Stimulated activated CD4-positive, alpha-beta T cell treated with anti-CD3 and anti-CD28 coated beads, Interleukin-15, amount 100 ng/mL, for 48 hours (primary cell): Measurements from ENCODE around the gene MARF1.
"Not testable (repeated sequence)": the region's sequence is repeated elsewhere in the genome, so short reads cannot be mapped to it uniquely, and the experiment has no call there.

ENCODE experiments used
- DNase-seq, 2 donors: peaks; one replicate each; pipeline ENCODE4 v3.0.0-alpha.2; 2020; ENCODE audit warnings: low read depth in 2 of 2

Gene MARF1, protein sequence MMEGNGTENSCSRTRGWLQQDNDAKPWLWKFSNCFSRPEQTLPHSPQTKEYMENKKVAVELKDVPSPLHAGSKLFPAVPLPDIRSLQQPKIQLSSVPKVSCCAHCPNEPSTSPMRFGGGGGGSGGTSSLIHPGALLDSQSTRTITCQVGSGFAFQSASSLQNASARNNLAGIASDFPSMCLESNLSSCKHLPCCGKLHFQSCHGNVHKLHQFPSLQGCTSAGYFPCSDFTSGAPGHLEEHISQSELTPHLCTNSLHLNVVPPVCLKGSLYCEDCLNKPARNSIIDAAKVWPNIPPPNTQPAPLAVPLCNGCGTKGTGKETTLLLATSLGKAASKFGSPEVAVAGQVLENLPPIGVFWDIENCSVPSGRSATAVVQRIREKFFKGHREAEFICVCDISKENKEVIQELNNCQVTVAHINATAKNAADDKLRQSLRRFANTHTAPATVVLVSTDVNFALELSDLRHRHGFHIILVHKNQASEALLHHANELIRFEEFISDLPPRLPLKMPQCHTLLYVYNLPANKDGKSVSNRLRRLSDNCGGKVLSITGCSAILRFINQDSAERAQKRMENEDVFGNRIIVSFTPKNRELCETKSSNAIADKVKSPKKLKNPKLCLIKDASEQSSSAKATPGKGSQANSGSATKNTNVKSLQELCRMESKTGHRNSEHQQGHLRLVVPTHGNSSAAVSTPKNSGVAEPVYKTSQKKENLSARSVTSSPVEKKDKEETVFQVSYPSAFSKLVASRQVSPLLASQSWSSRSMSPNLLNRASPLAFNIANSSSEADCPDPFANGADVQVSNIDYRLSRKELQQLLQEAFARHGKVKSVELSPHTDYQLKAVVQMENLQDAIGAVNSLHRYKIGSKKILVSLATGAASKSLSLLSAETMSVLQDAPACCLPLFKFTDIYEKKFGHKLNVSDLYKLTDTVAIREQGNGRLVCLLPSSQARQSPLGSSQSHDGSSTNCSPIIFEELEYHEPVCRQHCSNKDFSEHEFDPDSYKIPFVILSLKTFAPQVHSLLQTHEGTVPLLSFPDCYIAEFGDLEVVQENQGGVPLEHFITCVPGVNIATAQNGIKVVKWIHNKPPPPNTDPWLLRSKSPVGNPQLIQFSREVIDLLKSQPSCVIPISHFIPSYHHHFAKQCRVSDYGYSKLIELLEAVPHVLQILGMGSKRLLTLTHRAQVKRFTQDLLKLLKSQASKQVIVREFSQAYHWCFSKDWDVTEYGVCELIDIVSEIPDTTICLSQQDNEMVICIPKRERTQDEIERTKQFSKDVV (N-terminal part only)

DNA sequence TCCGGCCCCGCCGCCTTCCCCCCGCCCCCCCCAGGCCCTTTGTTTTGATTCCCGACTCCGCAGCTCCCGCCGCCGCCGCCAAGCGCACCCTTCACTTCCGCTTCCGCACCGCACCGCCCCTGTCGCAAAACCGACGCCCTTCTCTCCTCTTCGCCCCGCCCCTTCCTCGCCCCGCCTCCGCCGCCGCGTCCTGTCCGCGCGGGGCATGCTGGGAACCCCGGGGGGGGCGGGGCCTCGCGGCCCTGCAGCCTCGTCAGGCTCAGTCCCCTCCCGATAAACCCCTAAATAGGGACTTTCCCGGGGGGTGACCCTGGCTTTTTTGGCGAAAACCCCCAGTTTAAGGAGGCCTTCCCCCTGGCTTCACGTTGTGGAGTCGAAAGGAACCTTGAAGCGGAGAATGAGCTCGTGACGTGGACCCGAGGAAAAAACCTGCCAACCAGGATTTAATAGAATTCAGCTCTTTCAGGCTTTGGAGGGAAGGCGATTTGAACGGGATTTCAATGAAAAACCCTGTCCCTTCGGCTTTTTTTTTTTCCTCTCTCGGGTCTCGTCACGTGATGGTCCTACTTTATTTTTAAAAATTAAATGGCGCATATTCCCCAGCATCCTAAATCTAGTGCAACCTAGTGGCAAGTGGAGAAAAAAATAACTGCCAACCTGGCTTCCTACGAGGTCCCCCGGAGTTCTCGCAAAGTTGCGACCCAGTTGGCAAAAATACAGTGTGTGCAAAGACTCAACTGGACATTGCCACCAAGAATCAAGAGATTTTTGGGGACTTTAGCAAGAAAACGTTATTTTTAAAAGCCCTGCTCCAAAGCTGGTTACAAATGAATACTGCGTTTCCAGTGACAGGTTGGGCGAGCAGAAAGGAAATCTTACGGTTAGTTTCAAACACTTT is at the start of gene MARF1:
MARF1 (minus strand) TSS at position 107 of the 898 bp plus-strand sequence. CDS start 3,921 bp downstream, outside the sequence.
- peak; percentile 98 to 99 for DNase-seq

DNA sequence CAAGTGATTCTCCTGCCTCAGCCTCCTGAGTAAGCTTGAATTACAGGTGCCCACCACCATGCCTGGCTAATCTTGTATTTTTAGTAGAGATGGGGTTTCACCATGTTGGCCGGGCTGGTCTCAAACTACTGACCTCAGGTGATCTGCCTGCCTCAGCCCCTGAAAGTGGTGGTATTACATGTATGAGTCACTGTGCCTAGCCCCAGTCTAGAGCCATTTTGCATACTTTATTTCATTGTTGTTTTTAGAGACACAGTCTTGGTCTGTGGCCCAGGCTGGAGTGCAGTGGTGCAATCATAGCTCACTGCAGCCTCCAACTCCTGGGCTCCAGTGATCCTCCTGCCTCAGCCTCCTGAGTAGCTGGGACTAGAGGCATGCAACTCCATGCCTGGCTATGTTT is 49.6 kb upstream of the MARF1 start:
- DNase-seq = not testable (repeated sequence)

DNA sequence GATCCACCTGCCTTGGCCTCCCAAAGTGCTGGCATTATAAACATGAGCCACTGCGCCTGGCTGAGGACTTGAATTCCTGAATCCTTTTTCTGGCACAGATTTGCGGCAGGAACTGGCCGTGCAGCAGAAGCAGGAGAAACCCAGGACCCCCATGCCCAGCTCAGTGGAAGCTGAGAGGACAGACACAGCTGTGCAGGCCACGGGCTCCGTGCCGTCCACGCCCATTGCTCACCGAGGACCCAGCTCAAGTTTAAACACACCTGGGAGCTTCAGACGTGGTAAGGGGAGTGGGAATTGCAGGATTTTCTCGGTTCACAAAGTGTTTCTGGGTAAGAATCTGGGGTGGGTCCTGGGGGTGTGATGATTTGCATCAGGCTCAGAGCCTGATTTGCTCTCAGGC is 48.1 kb upstream of the MARF1 start:
- no peak for DNase-seq

DNA sequence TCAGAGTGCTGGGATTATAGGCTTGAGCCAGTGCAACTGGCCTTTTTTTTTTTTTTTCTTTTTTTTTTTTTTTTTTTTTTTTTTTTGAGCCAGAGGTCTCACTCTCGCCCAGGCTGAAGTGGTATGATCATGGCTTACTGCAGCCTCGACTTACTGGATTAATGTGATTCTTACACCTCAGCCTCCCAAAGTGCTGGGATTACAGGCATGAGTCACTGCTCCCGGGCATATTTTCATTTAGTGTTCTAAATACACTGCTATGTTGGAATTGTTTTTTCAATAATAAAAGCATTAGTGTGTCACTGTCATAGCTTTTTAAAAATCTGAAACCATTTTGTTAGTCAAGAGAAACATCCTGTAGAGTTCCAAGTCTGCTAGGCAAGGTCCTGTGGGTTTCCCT is 47.3 kb upstream of the MARF1 start:
- no peak for DNase-seq

DNA sequence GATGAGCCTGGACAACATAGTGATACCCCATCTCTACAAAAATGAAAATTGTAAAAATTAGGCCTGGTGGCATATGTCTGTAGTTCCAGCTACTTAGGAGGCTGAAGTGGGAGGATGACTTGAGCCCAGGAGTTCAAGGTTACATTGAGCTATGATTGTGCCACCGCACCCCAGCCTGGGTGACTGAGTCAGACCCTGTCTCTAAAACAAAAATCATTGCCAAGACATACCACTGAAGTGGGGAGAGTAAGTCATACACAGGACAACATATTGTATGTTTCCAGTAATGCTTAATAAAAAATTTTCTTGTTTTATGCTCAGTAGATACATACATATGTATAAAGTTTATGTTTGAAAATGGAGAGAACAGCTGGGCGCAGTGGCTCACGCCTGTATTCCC is 46.3 kb upstream of the MARF1 start:
- DNase-seq = no peak

DNA sequence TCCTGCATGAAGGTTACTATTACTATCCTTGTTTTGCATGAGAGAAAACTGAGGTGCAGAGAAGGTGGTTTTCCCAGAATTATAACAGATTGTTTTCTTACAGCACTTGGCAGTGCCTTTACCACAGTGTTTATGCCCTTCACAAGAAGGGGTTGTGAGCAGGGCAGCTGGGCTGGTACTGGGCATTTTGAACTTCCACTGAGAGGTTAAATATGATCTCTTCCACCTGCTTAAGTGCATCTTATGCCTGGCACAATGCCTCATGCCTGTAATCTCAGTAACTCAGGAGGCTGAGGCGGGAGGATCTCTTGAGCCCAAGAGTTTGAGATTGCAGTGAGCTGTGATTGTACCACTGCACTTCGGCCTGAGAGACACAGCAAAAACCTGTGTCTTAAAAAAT is 43.3 kb upstream of the MARF1 start:
- no peak for DNase-seq

DNA sequence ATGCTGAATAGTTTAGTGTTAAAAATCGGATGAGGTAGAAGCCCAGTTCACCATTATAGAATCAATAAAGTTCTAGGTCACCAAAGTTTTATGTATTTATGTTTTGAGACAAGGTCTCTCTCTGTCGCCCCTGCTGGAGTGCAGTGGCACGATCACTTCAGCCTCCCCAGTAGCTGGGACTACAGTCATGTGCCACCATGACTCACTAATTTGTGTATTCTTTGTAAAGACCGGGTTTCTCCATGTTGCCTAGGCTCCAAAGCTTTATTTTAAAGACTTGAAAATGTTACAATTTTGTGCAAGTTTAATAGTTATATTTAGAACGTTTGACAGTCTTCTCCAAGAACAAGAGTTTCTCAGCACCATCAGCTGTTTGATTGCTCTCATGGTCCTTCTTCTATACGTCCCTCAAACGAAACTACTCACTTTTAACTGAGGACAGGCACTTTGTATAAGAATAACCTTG is 39.2 kb upstream of the MARF1 start:
- DNase-seq = peak; percentile 12 to 29

DNA sequence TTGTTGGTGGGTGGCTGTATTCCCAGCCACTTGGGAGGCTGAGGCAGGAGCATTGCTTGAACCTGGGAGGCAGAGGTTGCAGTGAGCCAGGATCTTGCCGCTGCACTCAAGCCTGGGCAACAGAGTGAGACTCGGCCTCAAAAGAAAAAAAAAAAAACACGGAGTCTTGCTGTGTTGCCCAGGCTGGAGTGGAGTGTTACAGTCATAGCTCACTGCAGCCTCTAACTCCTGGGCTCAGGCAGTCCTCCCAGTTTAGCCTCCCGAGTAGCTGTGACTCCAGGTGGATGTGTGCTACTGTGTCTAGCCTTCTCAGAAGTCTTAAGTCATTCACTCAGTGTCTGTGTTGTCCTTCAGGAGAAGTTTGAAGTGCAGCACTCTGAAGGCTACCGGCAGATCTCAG is 34.5 kb upstream of the MARF1 start:
- DNase-seq = no peak

DNA sequence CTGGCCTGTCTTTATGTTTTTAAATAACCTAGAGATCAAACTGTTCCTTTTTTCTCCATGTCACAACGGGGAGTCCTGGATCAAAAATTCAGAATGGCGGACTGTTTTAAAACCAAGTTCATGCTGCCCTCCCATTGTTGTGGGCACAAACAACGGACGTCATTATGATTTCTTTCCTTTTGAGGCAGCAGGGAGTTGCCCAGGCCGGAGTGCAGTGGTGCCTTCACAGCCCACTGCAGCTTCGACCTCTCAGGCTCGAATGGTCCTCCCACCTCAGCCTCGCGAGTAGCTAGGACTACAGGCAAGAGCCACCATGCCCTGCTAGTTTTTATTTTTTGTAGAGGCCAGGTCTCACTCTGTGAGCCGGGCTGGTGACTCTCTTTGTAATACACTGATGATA is 33.6 kb upstream of the MARF1 start:
- DNase-seq = no peak

DNA sequence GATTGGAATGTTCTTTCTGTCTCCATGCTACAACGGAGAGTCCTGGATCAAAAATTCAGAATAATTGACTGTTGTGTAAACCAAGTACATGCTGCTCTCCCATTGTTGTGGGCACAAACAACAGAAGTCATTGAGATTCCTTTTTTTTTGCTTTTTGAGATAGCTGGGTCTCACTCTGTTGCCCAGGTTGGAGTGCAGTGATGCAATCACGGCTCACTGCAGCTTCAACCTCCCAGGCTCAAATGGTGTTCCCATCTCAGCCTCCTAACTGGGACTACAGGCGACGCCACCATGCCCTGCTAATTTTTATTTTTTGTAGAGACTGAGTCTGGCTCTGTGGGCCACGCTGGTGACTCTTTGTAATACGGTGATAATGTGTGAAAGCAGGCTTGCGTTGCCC is 31.6 kb upstream of the MARF1 start:
- DNase-seq = no peak

DNA sequence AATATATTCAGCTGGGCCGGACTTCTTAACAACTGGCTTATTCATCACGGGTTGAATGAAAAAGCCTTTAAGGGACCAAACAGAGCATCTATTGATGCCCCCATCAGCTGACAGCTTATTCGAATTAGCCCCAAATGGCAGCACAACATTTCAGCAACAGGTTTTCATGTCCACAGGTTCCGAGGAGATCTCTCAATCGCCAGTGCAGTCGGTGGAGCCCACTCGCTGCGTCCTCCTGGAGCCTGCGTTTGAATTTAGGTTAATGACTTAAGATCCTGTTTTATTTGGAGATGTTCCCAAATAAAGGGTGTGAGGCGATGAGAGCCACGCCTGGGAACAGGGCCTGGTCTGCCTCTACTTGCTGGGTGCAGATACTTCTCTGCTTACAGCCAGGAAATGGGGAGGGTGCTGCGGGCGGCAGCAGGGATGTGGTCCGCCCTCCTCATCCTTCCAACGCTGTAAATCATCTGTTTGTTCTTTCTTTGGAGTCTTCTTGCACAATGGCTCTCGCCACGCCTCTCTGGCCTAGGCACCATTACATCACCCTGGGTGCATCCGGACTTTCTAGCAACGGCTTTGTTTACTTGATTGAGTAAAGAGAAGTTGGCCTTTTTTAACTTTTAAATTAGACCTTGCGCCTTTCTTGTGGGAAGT is 29.7 kb upstream of the MARF1 start:
- peak; percentile 23 to 35 for DNase-seq

DNA sequence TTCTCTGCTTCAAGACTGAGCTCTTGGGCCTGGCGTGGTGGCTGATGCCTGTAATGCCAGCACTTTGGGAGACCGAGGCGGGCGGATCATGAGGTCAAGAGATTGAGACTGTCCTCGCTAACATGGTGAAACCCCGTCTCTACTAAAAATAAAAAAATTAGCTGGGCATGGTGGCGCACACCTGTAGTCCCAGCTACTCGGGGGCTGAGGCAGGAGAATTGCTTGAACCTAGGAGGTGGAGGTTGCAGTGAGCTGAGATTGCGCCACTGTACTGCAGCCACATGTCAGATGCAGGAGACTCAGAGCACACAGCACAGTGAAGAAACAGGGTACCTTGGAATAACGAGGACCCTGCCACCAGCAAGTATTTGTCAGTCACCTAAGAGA is 29.2 kb upstream of the MARF1 start:
- DNase-seq = not testable (repeated sequence)

DNA sequence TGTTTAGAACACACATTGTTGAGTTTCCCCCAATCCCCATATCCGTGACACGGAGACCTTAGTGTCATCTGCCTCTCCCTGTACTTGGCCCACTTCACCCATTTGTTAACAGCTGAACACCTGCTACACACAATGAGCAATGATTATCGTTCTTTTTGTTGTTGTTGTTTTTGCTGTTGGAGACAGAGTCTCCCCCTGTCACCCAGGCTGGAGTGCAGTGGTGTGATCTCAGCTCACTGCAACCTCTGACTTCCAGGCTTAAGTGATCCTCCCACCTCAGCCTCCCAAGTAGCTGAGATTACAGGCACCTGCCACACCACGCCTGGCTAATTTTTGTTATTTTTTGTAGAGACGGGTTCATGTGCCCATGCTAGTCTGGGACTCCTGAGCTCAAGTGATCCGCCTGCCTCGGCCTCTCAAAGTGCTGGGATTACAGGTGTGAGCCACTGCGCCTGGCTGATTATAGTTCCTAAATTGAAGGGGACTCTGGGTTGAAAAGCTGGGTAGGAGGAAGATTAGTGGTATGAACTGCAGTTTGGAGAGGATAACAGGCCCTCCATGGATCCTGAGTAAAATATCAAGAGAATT is 28.7 kb upstream of the MARF1 start:
- DNase-seq = no peak

DNA sequence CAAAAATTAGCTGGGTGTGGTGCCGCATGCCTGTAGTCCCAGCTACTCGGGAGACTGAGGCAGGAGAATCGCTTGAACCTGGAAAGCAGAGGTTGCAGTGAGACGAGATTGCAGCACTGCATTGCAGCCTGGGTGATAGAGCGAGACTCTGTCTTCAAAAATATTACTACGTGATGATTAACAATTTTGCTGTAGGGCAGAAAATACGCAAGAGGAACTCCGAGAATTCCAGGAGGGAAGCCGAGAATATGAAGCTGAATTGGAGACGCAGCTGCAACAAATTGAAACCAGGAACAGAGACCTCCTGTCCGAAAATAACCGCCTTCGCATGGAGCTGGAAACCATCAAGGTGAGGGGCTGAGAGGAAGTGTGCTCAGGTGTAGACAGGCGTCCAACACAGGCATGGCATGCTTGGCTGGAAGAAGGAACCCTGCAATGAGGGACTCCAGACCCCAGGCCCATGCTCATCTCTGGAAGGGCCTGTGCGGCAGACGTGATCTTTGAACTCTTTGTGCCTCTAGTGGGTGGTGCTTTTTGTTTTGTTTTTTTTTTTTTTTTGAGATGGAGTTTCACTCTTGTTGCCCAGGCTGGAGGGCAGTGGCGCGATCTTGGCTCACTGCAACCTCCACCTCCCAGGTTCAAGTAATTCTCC is 24.3 kb upstream of the MARF1 start:
- DNase-seq = no peak

DNA sequence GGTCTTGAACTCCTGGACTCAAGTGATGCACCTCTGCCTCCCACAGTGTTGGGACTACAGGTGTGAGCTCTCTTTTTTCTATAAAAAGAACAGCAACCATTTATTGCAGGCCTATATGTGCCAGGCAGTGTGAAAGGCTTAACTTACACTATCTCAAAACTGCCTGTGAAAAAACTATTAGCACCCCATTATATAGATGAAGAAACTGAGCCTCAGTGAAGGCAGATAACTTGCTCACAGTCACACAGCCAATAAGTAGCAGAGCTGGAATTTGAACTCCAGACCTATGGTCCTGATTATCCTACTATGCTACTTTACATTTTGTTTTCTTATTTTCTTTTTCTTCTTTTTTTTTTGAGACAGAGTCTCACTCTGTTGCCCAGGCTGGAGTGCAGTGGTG is 22.2 kb upstream of the MARF1 start:
- no peak for DNase-seq

DNA sequence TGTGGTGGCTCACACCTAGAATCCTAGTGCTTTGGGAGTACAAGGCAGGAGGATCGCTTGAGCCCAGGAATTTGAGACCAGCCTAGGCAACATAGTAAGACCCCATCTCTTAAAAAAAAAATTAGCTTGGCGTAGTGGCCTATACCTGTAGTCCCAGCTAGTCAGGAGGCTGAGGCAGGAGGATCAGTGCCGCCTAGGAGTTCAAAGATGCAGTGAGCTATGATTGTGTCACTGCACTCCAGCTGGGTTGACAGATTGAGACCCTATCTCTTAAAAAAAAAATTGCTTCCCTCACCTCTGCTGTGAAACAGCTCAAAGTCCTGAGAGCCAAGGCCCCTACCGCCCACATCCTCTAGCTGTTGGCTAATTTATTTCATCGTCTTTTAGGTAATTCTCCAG is 17.2 kb upstream of the MARF1 start:
- no peak for DNase-seq

DNA sequence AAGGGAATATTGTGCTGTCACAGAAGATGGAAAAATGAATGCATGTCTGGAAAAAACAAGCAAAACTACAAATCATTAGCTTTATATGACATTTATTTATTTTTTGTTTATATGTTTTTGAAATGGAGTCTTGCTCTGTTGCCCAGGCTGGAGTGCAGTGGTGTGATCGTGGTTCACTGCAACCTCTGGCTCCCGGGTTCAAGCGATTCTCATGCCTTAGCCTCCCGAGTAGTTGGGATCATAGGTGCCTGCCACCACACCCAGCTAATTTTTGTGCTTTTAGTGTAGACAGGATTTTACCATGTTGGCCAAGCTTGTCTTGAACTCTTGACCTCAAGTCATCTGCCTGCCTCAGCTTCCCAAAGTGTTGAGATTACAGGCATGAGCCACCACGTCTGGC is 15.6 kb upstream of the MARF1 start:
- DNase-seq = no peak

DNA sequence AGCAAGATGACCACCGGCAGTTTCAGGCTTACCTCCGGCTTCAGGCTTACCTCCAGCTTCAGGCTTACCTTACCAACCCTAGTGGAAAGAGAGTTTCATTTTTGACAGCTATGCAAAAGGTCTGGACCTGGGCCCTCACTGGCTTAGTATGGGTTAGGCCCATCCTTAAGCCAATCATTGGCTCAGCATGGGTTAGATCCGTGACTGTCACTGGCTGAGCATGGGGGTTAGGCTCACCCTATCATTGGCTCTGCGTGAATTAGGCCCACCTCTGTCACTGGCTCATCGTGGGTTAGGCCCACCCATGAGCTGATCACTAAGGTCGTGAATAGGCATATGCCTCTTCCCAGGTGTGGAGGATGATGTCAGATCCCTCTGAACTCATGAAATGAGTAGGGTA is 15.2 kb upstream of the MARF1 start:
- DNase-seq = no peak

DNA sequence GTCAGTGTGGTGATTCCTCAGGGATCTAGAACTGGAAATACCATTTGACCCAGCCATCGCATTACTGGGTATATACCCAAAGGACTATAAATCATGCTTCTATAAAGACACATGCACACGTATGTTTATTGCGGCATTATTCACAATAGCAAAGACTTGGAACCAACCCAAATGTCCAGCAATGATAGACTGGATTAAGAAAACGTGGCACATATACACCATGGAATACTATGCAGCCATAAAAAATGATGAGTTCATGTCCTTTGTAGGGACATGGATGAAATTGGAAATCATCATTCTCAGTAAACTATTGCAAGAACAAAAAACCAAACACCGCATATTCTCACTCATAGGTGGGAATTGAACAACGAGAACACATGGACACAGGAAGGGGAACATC is 12.6 kb upstream of the MARF1 start:
- DNase-seq = not testable (repeated sequence)

DNA sequence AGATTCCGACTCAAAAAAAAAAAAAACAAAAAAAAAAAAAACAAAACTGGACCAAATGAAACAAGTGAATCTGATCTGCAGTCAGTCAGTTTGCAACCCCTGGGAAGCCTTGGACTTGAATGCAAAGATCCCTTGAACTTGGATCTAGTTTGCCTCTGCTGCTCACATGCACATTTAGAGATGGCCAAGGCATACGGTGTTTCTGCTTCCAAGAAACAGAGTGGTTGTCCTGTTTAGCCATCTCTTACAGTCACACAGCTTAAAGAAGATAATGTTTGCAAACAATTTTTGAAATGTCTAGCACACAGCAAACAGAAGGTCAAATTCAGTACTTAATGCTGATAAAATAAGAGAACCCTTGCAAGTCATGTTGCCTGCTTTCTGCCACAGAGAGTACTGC is 11.6 kb upstream of the MARF1 start:
- DNase-seq = no peak
